Neuronal stem cell (in vitro differentiated cells): ENCODE measurements around the gene OSGIN1.
A peak's percentile ranks its signal among the peaks of the same experiment; 100 is the strongest.

ENCODE experiments used
- DNase-seq: peaks from one replicate; pipeline ENCODE4 v3.0.0-alpha.2; 2013; ENCODE audit warnings: low spot score
- H2AFZ ChIP-seq: one replicate; pipeline ENCODE4 v1.6.1; 2013; ENCODE audit warnings: mild to moderate bottlenecking, low read length, inconsistent platforms
- H2AK5ac ChIP-seq: 2 replicates; pipeline ENCODE4 v1.6.1; 2013; ENCODE audit warnings: low read depth, mild to moderate bottlenecking, inconsistent platforms, low read length, moderate library complexity, mixed read lengths
- H2BK120ac ChIP-seq: 2 replicates; pipeline ENCODE4 v1.6.1; 2013; ENCODE audit warnings: low read depth, mild to moderate bottlenecking, inconsistent platforms, low read length, moderate library complexity, mixed read lengths
- H2BK12ac ChIP-seq: one replicate; pipeline ENCODE4 v1.6.1; 2013; ENCODE audit warnings: low read length, inconsistent platforms
- H2BK15ac ChIP-seq: 2 replicates; pipeline ENCODE4 v1.6.1; 2013; ENCODE audit warnings: mild to moderate bottlenecking, low read length, inconsistent platforms, mixed read lengths
- H2BK5ac ChIP-seq: one replicate; pipeline ENCODE4 v1.6.1; 2013; ENCODE audit warnings: inconsistent platforms, mild to moderate bottlenecking, low read length, moderate library complexity
- H3K14ac ChIP-seq: one replicate; pipeline ENCODE4 v1.6.1; 2013; ENCODE audit warnings: low read length, inconsistent platforms
- H3K18ac ChIP-seq: 2 replicates; pipeline ENCODE4 v1.6.1; 2013; ENCODE audit warnings: low read length, inconsistent platforms
- H3K23ac ChIP-seq: 2 replicates; pipeline ENCODE4 v1.6.1; 2013; ENCODE audit warnings: low read depth, mild to moderate bottlenecking, mixed read lengths, low read length, inconsistent platforms; ENCODE audit not compliant: poor library complexity
- H3K27ac ChIP-seq: replicated peaks from 3 replicates; pipeline ENCODE4 v1.5.1; 2013; ENCODE audit warnings: low read length, inconsistent platforms
- H3K27me3 ChIP-seq, 3 experiments: 2 replicates each; pipeline ENCODE4 v1.6.1; 2013; ENCODE audit warnings: low read length in 3 of 3, mild to moderate bottlenecking in 2 of 3, inconsistent platforms in 1 of 3, low read depth in 1 of 3, mixed read lengths in 1 of 3, moderate library complexity in 1 of 3; ENCODE audit not compliant: control insufficient read depth in 3 of 3, insufficient read depth in 3 of 3
- H3K36me3 ChIP-seq, 2 donors: replicated peaks in 1 of 2; 2 replicates each; pipeline ENCODE4 v1.6.1; 2013; ENCODE audit warnings: low read length in 2 of 2; ENCODE audit not compliant: control insufficient read depth in 2 of 2, insufficient read depth in 2 of 2
- H3K4ac ChIP-seq: 2 replicates; pipeline ENCODE4 v1.6.1; 2013; ENCODE audit warnings: inconsistent platforms, mild to moderate bottlenecking, low read length, moderate library complexity
- H3K4me1 ChIP-seq, 2 donors: 1 replicate in 1 of 2; 2 replicates in 1 of 2; pipeline ENCODE4 v1.6.1; 2013; ENCODE audit warnings: low read length in 2 of 2, low read depth in 1 of 2; ENCODE audit not compliant: control insufficient read depth in 2 of 2, insufficient read depth in 1 of 2
- H3K4me2 ChIP-seq: one replicate; pipeline ENCODE4 v1.6.1; 2013; ENCODE audit warnings: mild to moderate bottlenecking, low read length, inconsistent platforms; ENCODE audit not compliant: insufficient read depth, poor library complexity, severe bottlenecking
- H3K4me3 ChIP-seq, 2 donors: 2 replicates each; pipeline ENCODE4 v1.5.1; 2013; ENCODE audit warnings: low read length in 2 of 2, mild to moderate bottlenecking in 2 of 2, inconsistent platforms in 1 of 2, moderate library complexity in 1 of 2
- H3K79me1 ChIP-seq: one replicate; pipeline ENCODE4 v1.6.1; 2013; ENCODE audit warnings: low read depth, mild to moderate bottlenecking, inconsistent platforms, low read length, moderate library complexity
- H3K9ac ChIP-seq: one replicate; pipeline ENCODE4 v1.6.1; 2013; ENCODE audit warnings: mild to moderate bottlenecking, low read depth, low read length, inconsistent platforms; ENCODE audit not compliant: poor library complexity
- H3K9me3 ChIP-seq, 2 donors: replicated peaks in 1 of 2; 2 replicates each; pipeline versions ENCODE3 to v1.6.1; 2013; ENCODE audit warnings: low read length in 2 of 2, mild to moderate bottlenecking in 2 of 2, inconsistent platforms in 1 of 2, low read depth in 1 of 2, mixed read lengths in 1 of 2, moderate library complexity in 1 of 2; ENCODE audit not compliant: control insufficient read depth in 2 of 2, insufficient read depth in 1 of 2
- H4K8ac ChIP-seq: one replicate; pipeline ENCODE4 v1.6.1; 2013; ENCODE audit warnings: low read depth, mild to moderate bottlenecking, inconsistent platforms, low read length, moderate library complexity
- H4K91ac ChIP-seq: one replicate; pipeline ENCODE4 v1.6.1; 2013; ENCODE audit warnings: low read length, low read depth, mild to moderate bottlenecking, inconsistent platforms; ENCODE audit not compliant: poor library complexity
- WGBS, 2 donors: extraction: QIAGEN DNeasy Blood & Tissue Kit; methylation state at CpG; one replicate each; pipeline ENCODE4 v1.1.7; 2013; ENCODE audit warnings: missing lambda C conversion rate in 2 of 2, mixed read lengths in 1 of 2; ENCODE audit not compliant: insufficient read length in 2 of 2, insufficient replicate concordance in 1 of 2; ENCODE audit errors: extremely low coverage in 2 of 2; 5-methylcytosine and 5-hydroxymethylcytosine counted together

Gene OSGIN1

GRCh38 chr16:83963277-83964119, 10.5 kb downstream of the OSGIN1 start:
- Histone ChIP-seq H2BK120ac (no peak overlapping the region), H2BK15ac (no peak overlapping the region), H3K4me2 (no peak overlapping the region), H4K8ac (no peak overlapping the region), H2BK5ac (no peak overlapping the region), H3K23ac (no peak overlapping the region), H4K91ac (no peak overlapping the region), H2AFZ (no peak overlapping the region), H3K9me3 (no peaks in the 10 kb centered on the region), H3K27me3 (no peaks in the 10 kb centered on the region), H3K4me1 (no peaks in the 10 kb centered on the region), H3K9ac (no peak overlapping the region), H2AK5ac (no peak overlapping the region), H3K4ac (no peak overlapping the region), H3K4me3 (no peak overlapping the region), H3K27ac (no peak overlapping the region), H3K36me3 (no peaks in the 10 kb centered on the region), H2BK12ac (no peak overlapping the region), H3K18ac (no peak overlapping the region), H3K14ac (no peak overlapping the region), H3K79me1 (no peaks in the 10 kb centered on the region)
- DNase-seq, result no peak
- WGBS, 2 donors, result no CpG with 5 or more reads among the region's 22 CpGs

- no peak overlapping the region for H4K91ac ChIP-seq
- H2BK120ac ChIP-seq, result no peak overlapping the region
- no peak overlapping the region for H4K8ac ChIP-seq
- no peak overlapping the region for H2AFZ ChIP-seq
- no peak overlapping the region for H3K4me2 ChIP-seq
- H3K27me3 ChIP-seq, result peaks cover 0 to 2% (median 0%) of the 10 kb centered on the region in 3 experiments
- H2BK12ac ChIP-seq, result peak overlapping the region; percentile 18
- peaks cover 2% of the 10 kb centered on the region for H3K79me1 ChIP-seq
- no peak overlapping the region for H3K9ac ChIP-seq
- H3K4me3 ChIP-seq, result no peak overlapping the region
- H3K14ac ChIP-seq, result no peak overlapping the region
- peaks cover 4 to 5% of the 10 kb centered on the region in 2 donors for H3K4me1 ChIP-seq
- no peak overlapping the region for H3K4ac ChIP-seq
- no CpG with 5 or more reads among the region's 26 CpGs for WGBS, 2 donors
- H3K18ac ChIP-seq, result peak overlapping the region; percentile 53
- peak overlapping the region; percentile 77 for H2AK5ac ChIP-seq
- H2BK5ac ChIP-seq, result no peak overlapping the region
- H3K23ac ChIP-seq, result peak overlapping the region; percentile 37
- peak overlapping the region; percentile 12 for H2BK15ac ChIP-seq
- H3K9me3 ChIP-seq, result no peaks in the 10 kb centered on the region
- H3K36me3 ChIP-seq, result no peaks in the 10 kb centered on the region
- DNase-seq, result no peak
- no peak overlapping the region for H3K27ac ChIP-seq
These were observed 11.8 kb downstream of the OSGIN1 start for GRCh38 chr16:83964684-83965443.

GRCh38 chr16:83965444-83966152, 12.6 kb downstream of the OSGIN1 start:
- H2AFZ ChIP-seq, result no peak overlapping the region
- no peak overlapping the region for H3K9ac ChIP-seq
- H4K8ac ChIP-seq, result no peak overlapping the region
- no peak overlapping the region for H3K4me3 ChIP-seq
- peaks cover 2% of the 10 kb centered on the region for H3K79me1 ChIP-seq
- H2BK12ac ChIP-seq, result peak overlapping the region; percentile 18
- WGBS, 2 donors, result no CpG with 5 or more reads among the region's 36 CpGs
- no peaks in the 10 kb centered on the region for H3K36me3 ChIP-seq
- no peak overlapping the region for H3K27ac ChIP-seq
- peak overlapping the region; percentile 53 for H3K18ac ChIP-seq
- no peak for DNase-seq
- peak overlapping the region; percentile 77 for H2AK5ac ChIP-seq
- no peak overlapping the region for H2BK5ac ChIP-seq
- peaks cover 0 to 2% (median 0%) of the 10 kb centered on the region in 3 experiments for H3K27me3 ChIP-seq
- no peak overlapping the region for H3K4ac ChIP-seq
- H3K23ac ChIP-seq, result peak overlapping the region; percentile 37
- H4K91ac ChIP-seq, result no peak overlapping the region
- H2BK120ac ChIP-seq, result no peak overlapping the region
- peaks cover 6 to 8% of the 10 kb centered on the region in 2 donors for H3K4me1 ChIP-seq
- H3K9me3 ChIP-seq, result no peaks in the 10 kb centered on the region
- H3K14ac ChIP-seq, result no peak overlapping the region
- H3K4me2 ChIP-seq, result no peak overlapping the region
- H2BK15ac ChIP-seq, result peak overlapping the region; percentile 55
